Nephron (organoid): Measurements from ENCODE around the gene IGLON5.

Experiments
- H3K27ac Mint-ChIP-seq, 3 experiments: 2 replicates each; pipeline ENCODE4 v1.8.0; 2020; ENCODE audit warnings: mixed read lengths in 3 of 3, mild to moderate bottlenecking in 2 of 3, moderate library complexity in 1 of 3
- H3K27me3 Mint-ChIP-seq: 2 replicates; pipeline ENCODE4 v1.8.0; 2021; ENCODE audit warnings: low read depth, mild to moderate bottlenecking, moderate library complexity, mixed read lengths
- H3K36me3 Mint-ChIP-seq: 2 replicates; pipeline ENCODE4 v1.8.0; 2020; ENCODE audit warnings: low read depth, mixed read lengths
- H3K4me1 Mint-ChIP-seq: 2 replicates; pipeline ENCODE4 v1.8.0; 2020; ENCODE audit warnings: mixed read lengths
- H3K4me3 Mint-ChIP-seq, 3 experiments: 2 replicates each; pipeline ENCODE4 v1.8.0; 2020; ENCODE audit warnings: mild to moderate bottlenecking in 3 of 3, mixed read lengths in 3 of 3, moderate library complexity in 2 of 3
- H3K9me3 Mint-ChIP-seq: 2 replicates; pipeline ENCODE4 v1.8.0; 2020; ENCODE audit warnings: mixed read lengths
- TF ChIP-seq, protein P1 (sequence below), 3 experiments: fragments of 200-600 bp; sonication (generic); IDR thresholded peaks; one replicate each; pipeline ENCODE4 v1.5.0; 2021; ENCODE audit warnings: antibody characterized with exemption in 3 of 3; ENCODE audit not compliant: unreplicated experiment in 3 of 3

IGLON5 gene

DNA sequence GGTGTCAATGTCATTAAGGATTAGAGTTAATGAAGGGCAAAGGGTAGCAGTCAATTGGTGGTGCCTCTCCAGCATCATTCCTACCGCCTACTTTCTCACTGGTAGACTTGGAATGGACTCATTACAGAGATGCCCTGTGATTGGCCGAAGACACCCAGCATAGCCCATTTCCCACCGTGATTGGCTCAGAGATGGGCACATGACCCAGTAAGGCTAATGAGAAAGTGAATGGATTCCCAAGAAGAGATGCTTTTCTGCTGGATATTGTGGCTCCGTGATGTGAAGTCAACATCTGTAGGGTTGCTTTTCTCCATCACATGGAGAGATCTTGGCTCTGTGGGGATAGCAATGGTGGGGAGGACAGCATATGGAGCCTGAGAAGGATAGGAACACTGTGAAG, 18.9 kb downstream of the IGLON5 start:
- Mint-ChIP-seq H3K9me3 (peaks cover 3% of the 10 kb centered on the region), H3K4me1 (peaks cover 4% of the 10 kb centered on the region), H3K27ac (no peak overlapping the region), H3K27me3 (peaks cover 17% of the 10 kb centered on the region), H3K36me3 (peaks cover 52% of the 10 kb centered on the region), H3K4me3 (no peak overlapping the region)
- TF ChIP-seq, protein P1, sequence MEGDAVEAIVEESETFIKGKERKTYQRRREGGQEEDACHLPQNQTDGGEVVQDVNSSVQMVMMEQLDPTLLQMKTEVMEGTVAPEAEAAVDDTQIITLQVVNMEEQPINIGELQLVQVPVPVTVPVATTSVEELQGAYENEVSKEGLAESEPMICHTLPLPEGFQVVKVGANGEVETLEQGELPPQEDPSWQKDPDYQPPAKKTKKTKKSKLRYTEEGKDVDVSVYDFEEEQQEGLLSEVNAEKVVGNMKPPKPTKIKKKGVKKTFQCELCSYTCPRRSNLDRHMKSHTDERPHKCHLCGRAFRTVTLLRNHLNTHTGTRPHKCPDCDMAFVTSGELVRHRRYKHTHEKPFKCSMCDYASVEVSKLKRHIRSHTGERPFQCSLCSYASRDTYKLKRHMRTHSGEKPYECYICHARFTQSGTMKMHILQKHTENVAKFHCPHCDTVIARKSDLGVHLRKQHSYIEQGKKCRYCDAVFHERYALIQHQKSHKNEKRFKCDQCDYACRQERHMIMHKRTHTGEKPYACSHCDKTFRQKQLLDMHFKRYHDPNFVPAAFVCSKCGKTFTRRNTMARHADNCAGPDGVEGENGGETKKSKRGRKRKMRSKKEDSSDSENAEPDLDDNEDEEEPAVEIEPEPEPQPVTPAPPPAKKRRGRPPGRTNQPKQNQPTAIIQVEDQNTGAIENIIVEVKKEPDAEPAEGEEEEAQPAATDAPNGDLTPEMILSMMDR (IDR thresholded peaks at IDR 0.05; ENCODE audit: unreplicated experiment in 3 of 3) = no peak

DNA sequence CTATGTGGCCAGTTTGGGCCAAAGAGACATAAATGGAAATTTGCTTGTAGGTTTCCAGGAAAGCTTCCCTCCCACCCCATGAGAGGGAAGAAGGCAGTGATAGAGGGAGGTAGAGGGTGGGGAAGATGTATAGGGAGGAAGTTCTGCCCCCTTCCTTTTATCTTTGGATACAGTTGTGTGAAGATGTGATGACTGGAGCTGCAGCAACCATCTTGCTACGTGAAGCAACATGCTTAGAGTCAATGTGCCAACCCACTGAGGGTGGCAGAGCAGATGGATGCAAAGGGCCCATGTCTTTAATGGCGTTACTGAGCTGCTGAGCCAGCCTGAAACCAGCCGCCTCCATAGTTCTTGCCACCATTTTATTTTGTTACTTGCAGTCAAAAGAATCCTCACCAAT, 19.7 kb downstream of the IGLON5 start:
- Mint-ChIP-seq H3K4me1 (peaks cover 4% of the 10 kb centered on the region), H3K4me3 (no peak overlapping the region), H3K27ac (no peak overlapping the region), H3K36me3 (peaks cover 47% of the 10 kb centered on the region), H3K9me3 (peaks cover 3% of the 10 kb centered on the region), H3K27me3 (peaks cover 8% of the 10 kb centered on the region)
- TF ChIP-seq, protein P1 (IDR thresholded peaks at IDR 0.05; ENCODE audit: unreplicated experiment in 3 of 3) = no peak

GRCh38 chr19:51331716-51332115, 20.3 kb downstream of the IGLON5 start:
- peaks cover 6% of the 10 kb centered on the region for H3K27me3 Mint-ChIP-seq
- H3K27ac Mint-ChIP-seq = no peak overlapping the region
- TF ChIP-seq, protein P1 (IDR thresholded peaks at IDR 0.05; ENCODE audit: unreplicated experiment in 3 of 3) = no peak
- peaks cover 3% of the 10 kb centered on the region for H3K9me3 Mint-ChIP-seq
- peaks cover 4% of the 10 kb centered on the region for H3K4me1 Mint-ChIP-seq
- peaks cover 46% of the 10 kb centered on the region for H3K36me3 Mint-ChIP-seq
- no peak overlapping the region for H3K4me3 Mint-ChIP-seq

- TF ChIP-seq, protein P1 (IDR thresholded peaks at IDR 0.05; ENCODE audit: unreplicated experiment in 3 of 3) = no peak
- peaks cover 42% of the 10 kb centered on the region for H3K36me3 Mint-ChIP-seq
- no peaks in the 10 kb centered on the region for H3K4me1 Mint-ChIP-seq
- peaks cover 6% of the 10 kb centered on the region for H3K27me3 Mint-ChIP-seq
- no peak overlapping the region for H3K27ac Mint-ChIP-seq
- H3K4me3 Mint-ChIP-seq = no peak overlapping the region
- peaks cover 3% of the 10 kb centered on the region for H3K9me3 Mint-ChIP-seq
These were observed 22.5 kb downstream of the IGLON5 start for GRCh38 chr19:51333836-51334460.

DNA sequence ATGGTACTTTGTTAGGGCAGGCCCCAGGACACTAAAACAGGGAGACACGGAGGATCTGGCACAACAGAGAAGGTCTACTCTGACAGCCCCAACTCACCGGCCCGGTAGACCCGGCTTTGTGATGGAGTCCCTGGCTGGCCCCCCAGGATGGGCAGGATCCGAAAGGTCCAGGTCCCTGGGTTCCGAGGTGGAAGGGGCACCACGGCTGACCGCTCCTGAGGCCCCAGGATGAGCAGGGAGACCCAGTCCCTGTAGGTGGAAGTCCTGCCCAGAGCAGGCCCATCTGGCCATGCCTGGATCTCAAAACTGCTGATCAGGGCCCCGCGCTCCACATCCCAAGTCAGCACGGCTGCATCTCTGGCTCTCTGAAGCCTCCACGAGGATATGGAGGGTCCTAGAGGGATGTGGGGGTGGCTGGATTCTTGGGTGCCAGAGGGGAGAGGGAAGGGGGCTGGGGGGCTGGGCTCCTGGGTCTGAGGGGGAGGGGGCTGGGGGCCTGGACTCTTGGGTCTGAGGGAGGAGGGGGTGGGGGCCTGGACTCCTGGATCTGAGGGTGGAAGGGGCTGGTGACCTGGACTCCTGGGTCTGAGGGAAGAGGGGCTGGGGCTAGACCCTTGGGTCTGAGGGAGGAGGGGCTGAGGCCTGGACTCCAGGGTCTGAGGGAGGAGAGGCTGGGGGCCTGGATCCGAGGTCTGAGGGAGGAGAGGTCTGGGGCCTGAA, 25.9 kb downstream of the IGLON5 start:
- Mint-ChIP-seq H3K9me3 (no peaks in the 10 kb centered on the region), H3K27ac (no peak overlapping the region), H3K4me3 (no peak overlapping the region), H3K27me3 (peaks cover 13% of the 10 kb centered on the region), H3K36me3 (peaks cover 17% of the 10 kb centered on the region), H3K4me1 (peaks cover 10% of the 10 kb centered on the region)
- TF ChIP-seq, protein P1 (IDR thresholded peaks at IDR 0.05; ENCODE audit: unreplicated experiment in 3 of 3) = no peak
